GM18507 (cell line): ENCODE results near the gene RYR2.

Experiments used
- DNase-seq: peaks from one replicate; pipeline ENCODE4 v3.0.0; 2011; ENCODE audit warnings: low read depth; ENCODE audit not compliant: insufficient read length; ENCODE audit errors: extremely low spot score
- FAIRE-seq: peaks from 2 replicates; lab custom pipeline; 2011; peaks lifted over from hg19 to GRCh38; lab: Jason Lieb, UNC

RYR2 gene

GRCh38 chr1:237065903-237066302 lies 23.9 kb downstream of the RYR2 start:
- no peak for FAIRE-seq

DNA sequence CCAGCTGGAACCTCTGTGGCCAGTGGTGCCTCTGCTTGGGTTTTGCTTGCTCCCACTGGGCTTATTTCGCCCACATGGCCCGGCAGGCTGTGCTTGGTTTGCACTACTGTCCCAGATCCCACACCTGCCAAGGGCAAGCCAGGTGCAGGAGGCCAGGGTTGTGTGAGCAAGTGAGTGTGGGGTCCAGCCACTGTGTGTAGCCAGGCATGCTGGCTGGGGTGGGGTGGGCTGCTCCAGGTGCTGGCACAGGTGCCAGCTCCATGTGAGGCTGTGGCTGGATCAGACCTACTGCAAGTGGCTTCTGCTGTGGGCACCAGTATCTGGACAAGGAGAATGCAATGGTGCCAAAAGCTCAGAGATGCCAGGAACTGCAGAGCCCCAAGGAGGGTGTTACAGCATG lies 28.5 kb downstream of the RYR2 start:
- no peak for FAIRE-seq
- DNase-seq, result no peak

More at GRCh38 chr1:237065903-237066302, 23.9 kb downstream of the RYR2 start:
- DNase-seq, result no peak

DNA sequence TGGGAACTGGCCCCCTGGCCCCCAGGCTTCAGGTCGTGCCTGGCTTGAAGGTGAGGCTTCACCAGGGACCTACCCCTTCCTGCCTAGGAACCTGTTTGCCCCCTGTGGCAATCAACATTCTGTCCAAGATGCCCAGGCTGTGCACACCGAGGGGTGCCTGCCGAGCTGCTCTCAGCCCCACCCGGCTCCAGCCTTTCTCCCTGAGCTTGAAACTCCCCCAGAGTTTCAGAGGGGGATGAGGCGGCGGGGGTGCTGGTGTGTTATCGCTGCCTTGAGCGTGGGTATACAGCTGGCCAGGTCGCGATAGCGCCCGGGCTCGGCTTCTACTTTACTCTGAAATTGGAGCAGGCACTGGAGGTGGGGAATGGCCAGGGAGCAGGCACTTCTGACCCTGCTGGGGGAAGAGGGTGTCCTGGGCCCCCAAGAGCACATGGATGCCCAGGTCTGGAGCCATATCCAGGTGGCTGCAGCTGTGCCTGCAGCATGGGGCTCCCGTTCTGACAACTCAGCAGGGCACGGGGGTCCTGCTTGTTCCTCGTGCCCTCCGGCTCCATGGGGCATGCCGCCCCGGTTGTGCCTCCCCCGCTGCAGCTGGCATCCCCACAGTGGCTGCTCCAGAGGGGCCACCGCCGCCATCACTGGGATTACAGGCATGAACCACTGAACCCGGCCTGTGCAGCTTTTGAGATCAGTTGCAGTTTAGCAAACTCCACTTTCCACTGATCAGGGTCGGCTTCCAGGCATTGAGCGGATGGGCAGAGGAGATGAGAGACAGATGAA lies 29.8 kb downstream of the RYR2 start:
- FAIRE-seq, result no peak
- no peak for DNase-seq

- FAIRE-seq, result no peak
- DNase-seq, result no peak
Measured at GRCh38 chr1:237074371-237075117, 32.6 kb downstream of the RYR2 start.

- DNase-seq, result no peak
Measured at GRCh38 chr1:237084341-237085077, 42.5 kb downstream of the RYR2 start.

DNA sequence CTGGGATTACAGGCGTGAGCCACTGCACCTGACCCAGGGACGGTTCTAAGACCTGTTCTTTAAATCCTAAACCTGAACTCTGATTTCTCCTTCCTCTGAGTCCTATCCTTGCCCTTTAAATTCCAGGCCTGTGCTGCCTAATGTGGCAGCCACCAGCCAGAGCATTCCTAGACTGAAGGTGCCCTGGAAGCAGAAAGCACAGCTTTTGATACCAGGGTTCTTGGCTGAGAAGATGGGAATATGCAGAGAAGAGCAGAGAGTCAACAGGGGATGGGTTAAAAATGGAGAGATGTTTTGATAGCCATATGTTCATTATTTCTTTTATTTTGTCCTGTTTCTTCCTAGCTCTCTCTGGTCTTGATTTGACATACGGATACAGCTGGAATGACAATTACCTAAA lies 49.7 kb downstream of the RYR2 start:
- DNase-seq, result no peak

More at GRCh38 chr1:237084341-237085077, 42.5 kb downstream of the RYR2 start:
- FAIRE-seq, result no peak

DNA sequence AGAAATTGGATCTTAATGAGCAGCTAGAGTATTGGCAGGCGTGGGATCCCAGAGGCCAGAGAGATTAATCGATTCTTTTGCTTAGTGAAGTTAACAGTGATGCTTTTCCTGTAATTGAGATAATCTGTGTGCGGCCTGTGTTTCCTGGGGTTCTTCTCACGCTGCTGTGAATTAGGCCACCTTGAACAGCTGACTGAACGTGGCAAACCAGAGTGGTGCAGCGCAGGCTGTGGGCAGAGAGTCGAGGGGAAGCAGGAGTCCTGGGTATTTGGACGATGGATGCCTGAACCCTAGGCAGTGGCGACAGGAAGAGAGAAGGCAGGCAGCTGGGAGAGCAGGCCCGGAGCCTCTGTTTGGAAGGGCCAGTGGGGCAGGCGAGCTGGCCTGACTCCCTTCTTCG lies 51.7 kb downstream of the RYR2 start:
- FAIRE-seq, result no peak
- DNase-seq, result no peak

More for the DNA sequence above, 49.7 kb downstream of the RYR2 start:
- no peak for FAIRE-seq

DNA sequence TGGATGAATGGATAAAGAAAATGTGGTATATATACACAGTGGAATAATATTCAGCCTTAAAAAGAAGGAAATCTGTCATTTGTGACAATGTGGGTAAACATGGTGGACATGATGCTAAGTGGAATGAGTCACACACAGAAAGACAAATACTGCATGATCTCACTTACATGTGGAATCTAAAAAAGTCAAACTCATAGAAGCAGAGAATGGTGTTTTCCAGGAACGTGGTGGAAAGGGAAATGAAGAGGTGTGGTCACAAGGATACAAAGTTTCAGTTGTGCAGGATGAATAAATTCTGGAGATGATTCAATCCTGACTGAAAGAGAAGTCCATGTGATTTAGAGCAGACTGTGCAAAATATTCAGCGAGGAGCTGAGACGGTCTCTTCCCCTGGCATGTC lies 56.6 kb downstream of the RYR2 start:
- no peak for FAIRE-seq
- no peak for DNase-seq

DNA sequence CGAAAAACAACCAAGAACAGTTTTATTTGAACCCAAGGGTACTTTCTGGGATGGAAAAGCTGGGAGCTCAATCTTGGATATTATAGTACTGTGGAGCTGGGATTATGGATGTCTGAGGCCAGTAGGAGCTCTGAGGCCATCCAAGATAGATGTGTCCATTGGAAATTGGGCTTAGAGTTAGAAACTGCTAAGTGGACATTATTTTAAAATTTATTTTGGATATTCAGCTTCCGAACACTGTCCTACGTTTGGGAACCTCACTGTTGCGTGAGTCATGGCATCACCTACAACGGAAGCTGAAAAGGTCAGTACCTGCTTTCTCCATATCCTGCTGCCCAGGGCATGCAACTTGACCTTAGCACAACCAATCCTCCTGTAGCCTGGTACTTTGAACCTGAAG lies 61.0 kb downstream of the RYR2 start:
- DNase-seq (no peak), FAIRE-seq (no peak)

- DNase-seq (no peak), FAIRE-seq (no peak)
Measured at GRCh38 chr1:237104096-237104495, 62.1 kb downstream of the RYR2 start.

DNA sequence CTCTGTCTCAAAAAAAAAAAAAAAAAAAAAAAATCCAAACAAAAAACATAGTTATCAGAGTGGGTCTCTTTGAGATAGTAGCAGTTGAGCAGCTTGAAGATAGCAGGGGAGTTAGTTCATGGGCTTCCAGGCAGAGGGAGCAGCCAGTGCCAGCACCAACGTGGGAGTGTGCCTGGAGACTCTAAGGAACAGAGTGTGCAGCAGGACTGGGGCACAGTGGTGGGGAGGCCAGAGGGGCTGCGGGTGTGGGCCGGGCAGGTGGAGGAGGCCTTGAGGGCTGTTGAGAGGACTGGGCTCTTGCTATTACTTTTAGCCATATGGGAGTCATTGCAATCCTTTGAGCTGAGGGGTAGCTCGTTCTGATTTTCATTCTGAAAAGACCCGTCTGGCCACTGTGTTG lies 63.8 kb downstream of the RYR2 start:
- no peak for FAIRE-seq
- DNase-seq, result no peak

DNA sequence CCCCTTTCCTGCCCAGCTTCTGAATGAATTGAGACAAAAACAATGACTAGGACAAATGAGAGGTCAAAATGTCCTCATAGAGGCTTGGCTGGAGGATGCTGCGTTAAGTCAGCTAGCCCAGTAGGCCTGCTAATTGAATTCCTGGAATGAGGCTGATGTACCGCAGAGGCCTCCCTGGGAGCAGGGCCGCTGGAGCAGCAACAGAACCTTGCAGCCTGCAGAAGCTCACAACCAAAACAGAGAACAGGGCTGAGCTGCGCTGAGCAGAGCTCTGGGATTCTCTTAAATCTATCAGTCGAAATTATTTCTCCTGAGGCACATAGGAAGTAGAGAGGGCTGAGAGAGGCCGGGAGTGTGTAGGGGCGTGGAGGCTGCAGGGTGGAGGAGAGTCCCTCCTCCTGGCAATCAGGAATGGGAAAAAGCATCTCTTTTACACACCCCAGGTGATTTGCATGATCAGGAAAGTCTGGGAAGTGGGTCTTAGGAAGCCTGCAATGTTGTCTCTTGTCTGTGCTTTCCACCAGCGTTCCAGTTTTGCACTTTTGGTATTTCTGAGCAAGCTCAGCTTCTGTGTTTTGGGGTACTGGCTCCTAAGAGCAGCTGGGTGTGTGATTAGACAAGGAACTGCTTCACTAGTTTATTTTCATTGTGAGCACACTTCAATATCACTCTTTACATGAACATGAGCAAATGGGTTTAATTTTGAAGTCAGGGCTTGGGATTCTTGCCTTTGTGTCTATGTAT lies 66.5 kb downstream of the RYR2 start:
- DNase-seq, result no peak
- FAIRE-seq, result no peak

DNA sequence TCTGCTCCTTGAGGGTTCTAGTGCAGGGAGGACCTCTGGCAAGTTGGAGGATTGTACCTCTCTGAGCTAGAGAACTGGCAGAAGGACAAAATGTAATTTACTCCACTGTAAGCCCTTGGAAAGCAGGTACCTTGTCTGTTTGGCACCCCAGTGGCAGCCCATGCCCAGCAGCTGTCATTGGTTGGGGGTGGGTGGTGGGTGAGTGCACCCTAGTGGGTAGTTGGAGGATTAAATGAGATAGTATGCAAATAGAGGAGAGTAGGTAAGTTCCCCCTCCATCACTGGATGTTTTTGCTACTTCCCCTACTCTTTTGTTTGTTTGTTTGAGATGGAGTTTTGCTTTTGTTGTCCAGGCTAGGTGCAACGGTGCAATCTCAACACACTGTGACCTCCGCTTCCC lies 69.8 kb downstream of the RYR2 start:
- FAIRE-seq (no peak), DNase-seq (no peak)

- FAIRE-seq, result no peak
- DNase-seq, result no peak
Measured at GRCh38 chr1:237112663-237113062, 70.7 kb downstream of the RYR2 start.

DNA sequence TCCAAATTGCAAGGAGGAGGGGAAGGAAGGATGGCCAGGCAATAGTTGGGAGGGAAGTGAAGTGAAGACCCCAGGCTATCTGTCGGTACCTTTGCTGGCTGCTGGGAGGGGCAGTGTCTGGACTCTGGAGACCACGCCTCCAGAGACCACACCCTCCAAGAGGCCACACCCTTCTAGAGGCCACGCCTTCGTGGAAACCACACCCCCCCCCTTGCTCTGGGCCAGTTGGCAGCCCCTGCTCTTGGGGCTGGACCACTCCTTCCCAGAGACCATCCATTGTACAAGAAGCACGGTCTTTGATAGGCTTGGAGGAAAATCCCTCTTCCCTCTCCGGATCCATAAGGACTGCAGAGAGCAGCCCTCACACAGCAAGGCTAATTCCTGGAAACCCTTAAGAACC lies 73.1 kb downstream of the RYR2 start:
- DNase-seq, result no peak
- FAIRE-seq, result no peak

- no peak for DNase-seq
- no peak for FAIRE-seq
Measured at GRCh38 chr1:237119091-237119490, 77.1 kb downstream of the RYR2 start.

DNA sequence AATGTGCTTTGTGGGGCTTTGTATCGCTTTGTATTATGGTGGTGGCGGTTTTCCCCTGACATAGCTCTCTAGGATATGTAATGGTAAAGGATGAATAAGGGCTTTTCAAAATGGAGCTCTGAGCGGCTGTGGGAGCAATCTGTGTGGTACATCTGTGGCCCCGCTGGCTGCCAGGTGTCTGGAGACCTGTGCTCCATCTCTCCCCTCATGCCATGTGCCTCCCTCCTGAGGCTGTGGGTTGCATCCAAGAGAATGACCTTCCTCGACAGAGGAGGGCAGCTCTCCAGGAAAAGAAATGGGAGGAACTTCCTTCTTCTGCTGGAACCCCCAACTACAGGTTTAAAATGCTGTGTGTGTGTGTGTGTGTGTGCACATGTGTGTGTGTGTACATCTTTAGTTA lies 78.7 kb downstream of the RYR2 start:
- FAIRE-seq (no peak), DNase-seq (no peak)

DNA sequence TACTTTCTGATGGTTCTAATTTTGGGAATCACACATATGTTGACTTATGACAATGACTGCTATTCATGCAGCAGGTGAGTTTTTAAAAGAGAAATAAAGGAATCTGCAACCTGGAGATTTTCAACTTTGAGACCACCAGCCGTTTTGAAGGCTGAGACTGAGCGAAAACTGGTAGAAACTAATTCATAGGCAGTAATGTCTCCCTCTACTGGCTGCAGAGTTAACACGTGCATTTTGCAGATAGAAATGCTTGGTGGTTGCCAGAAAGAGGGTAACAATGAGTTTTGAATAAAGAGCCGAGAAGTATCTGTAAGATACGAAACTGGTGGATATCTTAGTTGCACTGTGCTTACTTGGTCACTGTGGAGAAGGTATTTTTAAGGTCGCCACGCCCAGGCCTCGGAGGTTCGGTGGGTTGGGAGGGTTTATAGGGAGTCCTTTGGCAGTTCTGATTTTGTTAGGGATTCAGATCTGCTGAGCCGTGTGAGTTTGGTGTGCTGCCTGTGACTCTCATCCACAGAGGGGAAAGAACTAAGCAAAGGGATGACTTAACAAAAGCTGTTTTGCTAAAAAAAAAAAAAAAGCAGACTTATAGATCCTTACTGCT lies 83.0 kb downstream of the RYR2 start:
- DNase-seq, result no peak
- FAIRE-seq, result no peak

DNA sequence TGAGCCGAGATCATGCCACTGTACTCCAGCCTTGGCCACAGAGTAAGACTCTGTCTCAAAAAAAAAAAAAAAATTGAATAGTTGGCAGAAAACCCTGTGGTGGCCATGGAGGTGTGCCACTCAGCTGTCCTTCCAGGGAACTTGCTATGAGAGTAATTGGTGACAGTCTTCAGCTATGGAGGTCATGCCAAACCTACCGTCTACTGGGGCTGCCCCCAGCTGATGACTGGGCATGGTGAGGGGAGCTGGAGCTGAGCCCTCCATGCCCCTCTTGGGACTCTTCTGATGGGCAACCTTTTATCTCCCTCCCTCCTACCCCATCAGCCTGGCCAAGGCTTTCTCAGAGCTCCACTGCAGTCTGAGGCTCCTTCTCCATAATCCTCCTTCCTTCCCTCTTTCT lies 84.2 kb downstream of the RYR2 start:
- DNase-seq (no peak), FAIRE-seq (no peak)
